HG02852 (cell line): ENCODE measurements around the gene ERAS.
A peak's percentile ranks its signal among the peaks of the same experiment; 100 is the strongest.
"Not testable (repeated sequence)": the region's sequence is repeated elsewhere in the genome, so short reads cannot be mapped to it uniquely, and the experiment has no call there.

ENCODE experiments used
- ATAC-seq: cut with Tn5 transposase; IDR thresholded peaks from one replicate; pipeline ENCODE4 v1.9.1; 2021; ENCODE audit warnings: mild to moderate bottlenecking, moderate library complexity; ENCODE audit not compliant: unreplicated experiment

Gene ERAS

DNA sequence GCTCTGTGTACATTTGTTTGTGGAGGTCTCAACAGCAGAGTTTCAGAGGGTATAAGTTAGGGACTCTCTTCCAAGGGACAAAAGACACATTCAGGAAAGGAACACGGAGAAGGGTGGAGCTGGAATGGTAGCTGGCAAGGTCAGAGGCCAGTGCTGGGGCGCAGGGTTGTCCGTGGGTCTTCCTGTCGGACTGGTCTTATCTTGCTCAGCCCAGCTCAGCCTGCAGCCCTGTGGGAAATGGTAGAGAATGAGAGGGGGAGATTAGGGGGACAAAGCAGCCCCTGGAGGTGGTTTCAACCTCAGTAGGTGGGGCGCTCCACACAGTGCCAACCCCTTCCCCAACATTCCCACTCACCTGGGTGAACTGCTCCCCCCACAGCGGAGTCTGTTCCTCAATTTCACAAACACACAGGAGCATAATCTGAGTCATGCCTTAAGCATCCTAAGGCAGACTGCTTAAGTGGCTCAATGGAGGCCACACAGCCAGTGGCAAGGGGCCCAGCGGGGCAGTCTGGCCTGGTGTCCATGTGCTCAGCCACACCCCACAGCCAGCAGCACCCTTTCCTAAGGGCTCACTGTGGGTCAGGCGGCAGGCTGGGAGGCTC lies 31.3 kb upstream of the ERAS start:
- ATAC-seq = no peak

- ATAC-seq = no peak
Observed at GRCh38 chrX:48798318-48798717, 28.0 kb upstream of the ERAS start.

- no peak for ATAC-seq
Observed at GRCh38 chrX:48800574-48801279, 25.6 kb upstream of the ERAS start.

GRCh38 chrX:48801280-48802088 lies 24.8 kb upstream of the ERAS start, which contains the start of gene HDAC6:
Gene HDAC6 (plus strand): TSS chrX:48802067. CDS start chrX:48802693, 626 bp downstream.
- peak; percentile 87 for ATAC-seq

DNA sequence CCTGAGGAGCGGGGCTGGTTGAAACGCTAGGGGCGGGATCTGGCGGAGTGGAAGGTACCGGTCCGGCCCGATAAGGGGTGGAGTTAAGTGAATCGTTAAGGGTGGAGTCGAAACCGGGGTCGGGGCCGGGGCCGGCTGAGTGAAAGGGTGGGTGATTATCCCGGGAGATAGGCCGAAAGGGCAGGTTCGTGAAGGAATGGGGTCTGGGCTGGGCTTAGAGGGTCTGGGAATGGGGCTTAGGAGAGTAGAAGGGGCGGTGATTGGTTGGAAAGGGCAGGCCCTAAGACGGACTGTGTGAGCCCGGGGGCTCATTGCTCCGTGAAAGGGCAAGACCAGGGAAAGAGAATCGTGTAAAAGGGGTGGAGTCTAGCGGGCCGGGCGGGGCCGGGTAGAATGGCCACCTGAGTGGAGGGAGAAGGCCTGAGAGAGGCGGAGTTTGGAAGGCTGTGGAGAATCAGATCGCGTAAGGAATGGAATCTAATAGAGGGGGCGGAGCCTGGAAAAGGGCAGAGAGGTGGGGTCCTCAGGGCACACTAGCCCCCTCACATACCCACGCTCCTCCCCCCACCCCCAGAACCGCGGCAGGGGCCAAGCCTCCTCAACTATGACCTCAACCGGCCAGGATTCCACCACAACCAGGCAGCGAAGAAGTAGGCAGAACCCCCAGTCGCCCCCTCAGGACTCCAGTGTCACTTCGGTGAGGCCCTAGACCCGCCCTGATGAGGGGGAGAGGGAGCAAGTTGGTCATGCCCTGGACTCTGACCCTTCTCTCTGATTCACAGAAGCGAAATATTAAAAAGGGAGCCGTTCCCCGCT lies 24.0 kb upstream of the ERAS start:
- peak; percentile 41 for ATAC-seq

- no peak for ATAC-seq
Observed at GRCh38 chrX:48802905-48803200, 23.5 kb upstream of the ERAS start.

- ATAC-seq = no peak
Observed at GRCh38 chrX:48806081-48806480, 20.2 kb upstream of the ERAS start.

DNA sequence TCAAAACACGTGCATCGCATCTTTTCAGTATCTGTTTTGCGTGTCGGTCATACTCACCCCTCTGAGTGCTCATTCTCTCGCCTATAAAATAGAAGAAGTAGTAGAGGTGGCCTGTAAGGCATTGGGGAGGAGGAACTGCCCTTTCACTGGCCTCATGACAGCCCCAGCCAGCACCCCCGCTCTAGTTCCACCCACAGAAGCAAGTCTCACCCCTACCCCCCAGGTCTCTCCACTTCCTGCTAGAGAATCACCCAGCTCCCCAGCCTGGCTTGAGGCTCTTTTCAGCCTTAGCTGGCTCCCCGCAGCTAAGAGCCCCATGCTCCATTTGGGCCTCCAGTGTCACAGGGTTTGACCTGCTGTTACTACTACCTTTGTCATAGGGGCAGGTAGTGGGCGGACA lies 12.7 kb upstream of the ERAS start:
- no peak for ATAC-seq

GRCh38 chrX:48814722-48815121 lies 11.6 kb upstream of the ERAS start:
- ATAC-seq = no peak

DNA sequence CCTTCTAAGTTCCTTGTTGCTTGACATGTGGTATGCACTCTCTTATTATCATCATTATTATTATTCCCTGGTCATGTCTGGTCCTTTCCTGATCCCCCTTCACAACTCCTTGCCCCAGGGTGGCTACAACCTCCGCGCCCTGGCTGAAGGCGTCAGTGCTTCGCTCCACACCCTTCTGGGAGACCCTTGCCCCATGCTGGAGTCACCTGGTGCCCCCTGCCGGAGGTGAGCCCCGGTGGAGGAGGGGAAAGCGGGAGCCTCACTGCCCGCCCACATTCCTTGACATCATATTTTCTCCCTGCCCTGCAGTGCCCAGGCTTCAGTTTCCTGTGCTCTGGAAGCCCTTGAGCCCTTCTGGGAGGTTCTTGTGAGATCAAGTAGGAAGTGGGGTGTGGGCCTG lies 11.0 kb upstream of the ERAS start:
- ATAC-seq = no peak

GRCh38 chrX:48816014-48816810 lies 10.1 kb upstream of the ERAS start:
- ATAC-seq = no peak

DNA sequence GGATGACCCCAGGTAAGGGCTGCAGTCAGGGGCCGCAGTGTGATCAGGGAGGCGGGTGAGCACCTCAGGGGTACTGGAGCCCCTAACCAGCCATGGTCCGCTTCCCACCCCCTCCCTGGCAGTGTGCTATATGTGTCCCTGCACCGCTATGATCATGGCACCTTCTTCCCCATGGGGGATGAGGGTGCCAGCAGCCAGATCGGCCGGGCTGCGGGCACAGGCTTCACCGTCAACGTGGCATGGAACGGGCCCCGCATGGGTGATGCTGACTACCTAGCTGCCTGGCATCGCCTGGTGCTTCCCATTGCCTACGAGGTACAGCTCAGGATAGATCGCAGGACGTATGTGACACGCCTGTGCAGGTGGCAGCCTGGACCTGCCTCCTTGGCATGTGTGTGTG lies 8.2 kb upstream of the ERAS start:
- no peak for ATAC-seq

DNA sequence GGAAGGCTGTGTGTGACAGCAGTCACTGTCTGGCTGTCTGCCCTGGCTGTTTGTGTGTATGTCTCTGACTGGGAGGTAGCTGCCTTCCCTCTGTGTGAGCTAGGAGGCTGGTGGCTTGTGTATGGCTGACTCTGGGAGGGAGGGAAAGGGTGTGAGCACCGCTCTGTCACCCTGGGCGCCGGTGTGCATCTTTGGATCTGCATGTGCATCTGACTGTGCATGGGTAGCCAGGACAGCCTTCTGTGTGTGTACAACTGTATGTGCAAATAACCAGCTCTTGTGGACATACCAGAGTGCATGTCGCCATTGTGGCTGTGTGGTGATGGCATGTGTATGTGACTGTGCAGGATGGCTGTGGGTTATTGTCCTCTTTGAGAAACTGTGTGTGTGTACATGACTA lies 7.4 kb upstream of the ERAS start:
- no peak for ATAC-seq

DNA sequence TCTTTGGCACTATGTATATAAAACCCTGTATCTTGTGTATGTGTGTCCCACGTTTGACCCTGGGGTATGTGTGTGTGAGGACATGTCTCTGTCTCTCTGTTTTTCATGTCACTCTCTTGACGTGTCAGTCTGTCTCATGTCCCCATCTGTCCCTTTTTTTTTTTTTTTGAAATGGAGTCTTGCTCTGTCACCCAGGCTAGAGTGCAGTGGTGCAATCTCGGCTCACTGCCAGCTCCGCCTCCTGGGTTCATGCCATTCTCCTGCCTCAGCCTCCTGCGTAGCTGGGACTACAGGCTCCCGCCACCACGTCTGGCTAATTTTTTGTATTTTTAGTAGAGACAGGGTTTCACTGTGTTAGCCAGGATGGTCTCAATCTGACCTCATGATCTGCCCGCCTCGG lies 6.9 kb upstream of the ERAS start:
- not testable (repeated sequence) for ATAC-seq

- ATAC-seq = no peak
Observed at GRCh38 chrX:48823053-48823452, 3.3 kb upstream of the ERAS start.

- no peak for ATAC-seq
Observed at GRCh38 chrX:48824066-48824465, 2.2 kb upstream of the ERAS start.

- no peak for ATAC-seq
Observed at GRCh38 chrX:48826876-48827653, 752 bp downstream of the ERAS start.

GRCh38 chrX:48827654-48827968 lies 1.3 kb downstream of the ERAS start:
- ATAC-seq = no peak

DNA sequence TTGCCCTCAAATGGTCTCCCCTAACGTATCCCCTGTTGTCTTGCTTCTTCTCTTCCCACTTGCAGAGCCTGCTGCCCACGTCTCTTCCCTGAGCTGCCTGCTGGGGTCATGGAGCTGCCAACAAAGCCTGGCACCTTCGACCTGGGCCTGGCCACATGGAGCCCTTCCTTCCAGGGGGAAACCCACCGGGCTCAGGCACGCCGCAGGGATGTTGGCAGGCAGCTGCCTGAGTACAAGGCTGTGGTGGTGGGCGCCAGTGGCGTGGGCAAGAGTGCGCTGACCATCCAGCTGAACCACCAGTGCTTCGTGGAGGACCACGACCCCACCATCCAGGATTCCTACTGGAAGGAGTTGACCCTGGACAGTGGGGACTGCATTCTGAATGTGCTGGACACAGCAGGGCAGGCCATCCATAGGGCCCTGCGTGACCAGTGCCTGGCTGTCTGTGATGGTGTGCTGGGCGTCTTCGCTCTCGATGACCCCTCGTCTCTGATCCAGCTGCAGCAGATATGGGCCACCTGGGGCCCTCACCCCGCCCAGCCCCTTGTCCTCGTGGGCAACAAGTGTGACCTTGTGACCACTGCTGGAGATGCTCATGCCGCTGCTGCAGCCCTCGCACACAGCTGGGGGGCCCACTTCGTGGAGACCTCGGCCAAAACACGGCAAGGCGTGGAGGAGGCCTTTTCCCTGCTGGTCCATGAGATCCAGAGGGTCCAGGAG lies 2.9 kb downstream of the ERAS start:
- ATAC-seq = no peak
